Esophagus muscularis mucosa (tissue), 4 donors: ENCODE measurements around the gene TMEM154.

Experiments
- CTCF ChIP-seq, 3 experiments: fragments of 200-600 bp in 2 of 3; fragments of 450-650 bp in 1 of 3; sonication (generic) in 2 of 3; IDR thresholded peaks; one replicate each; pipeline ENCODE4 v1.5.1; 2017 to 2019; ENCODE audit warnings: antibody characterized with exemption in 3 of 3, mild to moderate bottlenecking in 2 of 3, moderate library complexity in 1 of 3
- EP300 ChIP-seq: sonication (generic); formaldehyde crosslinking; IDR thresholded peaks from one replicate; pipeline ENCODE4 v1.6.1; 2017; ENCODE audit warnings: antibody characterized with exemption
- POLR2A ChIP-seq: fragments of 450-650 bp; IDR thresholded peaks from one replicate; pipeline ENCODE4 v1.6.1; 2017; ENCODE audit warnings: antibody characterized with exemption, moderate library complexity, mild to moderate bottlenecking, low read depth
- POLR2AphosphoS5 ChIP-seq, 2 donors: sonication (generic); formaldehyde crosslinking; IDR thresholded peaks; one replicate each; pipeline ENCODE4 v1.6.1; 2017; ENCODE audit warnings: antibody characterized with exemption in 2 of 2

DNA sequence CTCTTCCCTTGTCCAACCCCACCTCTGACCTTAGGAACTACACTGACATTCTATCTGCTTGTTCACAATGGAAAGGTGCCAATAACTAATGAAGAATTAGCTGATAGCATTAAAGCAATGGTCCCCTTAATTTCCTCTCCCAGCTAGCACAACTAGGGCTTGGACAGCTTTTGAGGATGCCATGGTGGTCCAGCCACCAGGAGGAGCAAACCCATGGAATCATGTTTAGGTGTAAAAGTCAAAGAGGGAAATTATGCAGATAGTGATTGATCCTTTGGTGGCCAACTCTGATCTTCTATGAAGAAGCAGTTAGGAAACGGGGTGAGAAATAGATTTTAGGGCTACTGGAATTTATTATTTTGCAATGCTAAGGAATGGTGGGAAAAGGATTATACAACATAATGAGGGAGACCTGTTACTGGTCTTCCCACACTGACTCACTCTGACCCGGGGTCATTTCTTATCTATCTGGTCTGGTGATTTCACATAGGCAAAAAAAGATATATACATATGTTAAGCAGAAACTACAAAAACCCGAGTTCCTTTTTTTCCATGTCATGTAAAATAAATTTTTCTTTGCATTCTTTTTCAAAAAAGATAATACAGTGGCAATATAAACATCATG, 98.1 kb downstream of the TMEM154 start:
- TF ChIP-seq CTCF (IDR thresholded peaks at IDR 0.05): no peak
- TF ChIP-seq POLR2AphosphoS5 (IDR thresholded peaks at IDR 0.05): no peak
- no peak for TF ChIP-seq POLR2A
- no peak for TF ChIP-seq EP300
